ENCODE measurements around the gene GRIPAP1. TPM values are rescaled to one million over a fixed set of nuclear protein-coding genes. Genes with fewer than 3 reads are reported as not detected.

GRIPAP1 gene
- total RNA-seq, 1 experiment from 2014 or later, result 51.0 TPM

GRCh38 chrX:49003696-49004095, 1.6 kb upstream of the GRIPAP1 start:
- Histone ChIP-seq H3K36me3 (ENCODE audit: control insufficient read depth, insufficient read depth, low read length) (no peaks in the 10 kb centered on the region), H3K9me3 (ENCODE audit: control insufficient read depth, insufficient read depth, low read depth, low read length) (no peaks in the 10 kb centered on the region), H3K27me3 (ENCODE audit: control insufficient read depth, insufficient read depth, low read length) (no peaks in the 10 kb centered on the region), H3K4me1 (ENCODE audit: control insufficient read depth, insufficient read depth, low read length) (0 out of 2 replicates have a peak, but pooled peaks cover 3% of the 10 kb centered on the region), H3K4me3 (ENCODE audit: low read depth in 2 of 2, low read length in 2 of 2) (no peak overlapping the region), H3K27ac (ENCODE audit: low read length) (no peak overlapping the region)
- in situ Hi-C loops (cut with HindIII; ENCODE audit: low pct_unique_long_range_greater_than_20kb, low sequenced_read_pairs), result no loop called here
- intact Hi-C loops (cut with micrococcal nuclease; ENCODE audit: unreplicated experiment), result no loop called here
- no peak for ATAC-seq
- CTCF ChIA-PET, result no interaction called here
- BruUV-seq (replicated peaks), result no TSS peak
- TF ChIP-seq POLR2AphosphoS5 (IDR thresholded peaks at IDR 0.05; ENCODE audit: low read depth, low read length), result no peak
- TF ChIP-seq REST (IDR thresholded peaks at IDR 0.05; ENCODE audit: insufficient read depth in 1 of 2, low read depth in 2 of 2, low read length in 1 of 2), result no peak
- TF ChIP-seq SIN3A (IDR thresholded peaks at IDR 0.05; ENCODE audit: borderline replicate concordance, insufficient read depth, low read depth, low read length), result no peak
- TF ChIP-seq CTCF (IDR thresholded peaks at IDR 0.05), result no peak
- no peak for TF ChIP-seq TCF7L2 (IDR thresholded peaks at IDR 0.05; ENCODE audit: low read depth, low read length)
- POLR2A ChIA-PET, result no interaction called here
- DNase-seq (ENCODE audit: low read depth, low spot score), result no peak

- in situ Hi-C loops (cut with HindIII; ENCODE audit: low pct_unique_long_range_greater_than_20kb, low sequenced_read_pairs), result no loop called here
- H3K4me1 ChIP-seq (ENCODE audit: control insufficient read depth, insufficient read depth, low read length), result 0 out of 2 replicates have a peak, but pooled peaks cover 3% of the 10 kb centered on the region
- TSS peak; percentile 81 for BruUV-seq (replicated peaks)
- TF ChIP-seq POLR2AphosphoS5 (IDR thresholded peaks at IDR 0.05; ENCODE audit: low read depth, low read length) (no peak), CTCF (IDR thresholded peaks at IDR 0.05) (no peak)
- no peaks in the 10 kb centered on the region for H3K9me3 ChIP-seq (ENCODE audit: control insufficient read depth, insufficient read depth, low read depth, low read length)
- H3K4me3 ChIP-seq (ENCODE audit: low read depth in 2 of 2, low read length in 2 of 2), result peak overlapping the region; percentile 94 to 99
- H3K27ac ChIP-seq (ENCODE audit: low read length), result peak overlapping the region; percentile 96
- no peak for DNase-seq (ENCODE audit: low read depth, low spot score)
- no peaks in the 10 kb centered on the region; the same call in 1 of the 2 replicates for H3K36me3 ChIP-seq (ENCODE audit: control insufficient read depth, insufficient read depth, low read length)
- CTCF ChIA-PET, result no interaction called here
- peak; percentile 59 for ATAC-seq
- no peaks in the 10 kb centered on the region for H3K27me3 ChIP-seq (ENCODE audit: control insufficient read depth, insufficient read depth, low read length)
- POLR2A ChIA-PET, result interaction anchor here (1.0 kb wide), 1 partner anchor 30 kb away, joined by 3 read pairs; the partner anchor contains the start of gene KCND1
- intact Hi-C loops (cut with micrococcal nuclease; ENCODE audit: unreplicated experiment), result no loop called here
These were observed 458 bp downstream of the GRIPAP1 start for GRCh38 chrX:49001521-49002090.
